ENCODE data around the gene ADAM11.

ADAM11 gene

GRCh38 chr17:44776628-44777393 lies 18.0 kb downstream of the ADAM11 start:
- DNase-seq = no peak

- no peak for DNase-seq
Observed at GRCh38 chr17:44777394-44778348, 18.9 kb downstream of the ADAM11 start.

GRCh38 chr17:44778656-44779210 lies 19.9 kb downstream of the ADAM11 start:
- DNase-seq = no peak

- DNase-seq = peak; percentile 15
Observed at GRCh38 chr17:44779211-44780025, 20.6 kb downstream of the ADAM11 start.

- DNase-seq = no peak
Observed at GRCh38 chr17:44780161-44780560, 21.4 kb downstream of the ADAM11 start.

GRCh38 chr17:44780845-44781480 lies 22.2 kb downstream of the ADAM11 start:
- no peak for DNase-seq

- no peak for DNase-seq
Observed at GRCh38 chr17:44781551-44782325, 22.9 kb downstream of the ADAM11 start.

GRCh38 chr17:44782326-44782850 lies 23.6 kb downstream of the ADAM11 start:
- DNase-seq = no peak

GRCh38 chr17:44785921-44786320 lies 27.1 kb downstream of the ADAM11 start:
- DNase-seq = no peak

GRCh38 chr17:44786551-44787081 lies 27.8 kb downstream of the ADAM11 start:
- no peak for DNase-seq

- no peak for DNase-seq
Observed at GRCh38 chr17:44787271-44787940, 28.6 kb downstream of the ADAM11 start.

- no peak for DNase-seq
Observed at GRCh38 chr17:44788139-44788538, 29.4 kb downstream of the ADAM11 start.

- no peak for DNase-seq
Observed at GRCh38 chr17:44792276-44792675, 33.5 kb downstream of the ADAM11 start.

GRCh38 chr17:44793885-44794842 lies 35.4 kb downstream of the ADAM11 start:
- no peak for DNase-seq

GRCh38 chr17:44794851-44795413 lies 36.1 kb downstream of the ADAM11 start:
- no peak for DNase-seq

GRCh38 chr17:44795421-44795820 lies 36.6 kb downstream of the ADAM11 start:
- DNase-seq = no peak

GRCh38 chr17:44795928-44796327 lies 37.1 kb downstream of the ADAM11 start:
- no peak for DNase-seq

- DNase-seq = no peak
Observed at GRCh38 chr17:44796731-44797130, 37.9 kb downstream of the ADAM11 start.

GRCh38 chr17:44797802-44798201 lies 39.0 kb downstream of the ADAM11 start:
- no peak for DNase-seq
